Effector memory CD4-positive, alpha-beta T cell (primary cell): ENCODE data around the gene TTC13.
"Not testable (repeated sequence)": the region's sequence is repeated elsewhere in the genome, so short reads cannot be mapped to it uniquely, and the experiment has no call there.

Source experiments
- DNase-seq, 3 donors: peaks; one replicate each; pipeline ENCODE4 v3.0.0-alpha.2; 2020
- H3K27ac ChIP-seq: 2 replicates; pipeline ENCODE4 v1.7.0; 2013; ENCODE audit warnings: mild to moderate bottlenecking, low read length, moderate library complexity; ENCODE audit not compliant: insufficient read depth, poor library complexity, severe bottlenecking
- H3K27me3 ChIP-seq: replicated peaks from 2 replicates; pipeline ENCODE4 v1.7.0; 2013; ENCODE audit warnings: mild to moderate bottlenecking, low read length; ENCODE audit not compliant: insufficient read depth, control insufficient read depth, poor library complexity, severe bottlenecking
- H3K36me3 ChIP-seq: 2 replicates; pipeline ENCODE4 v1.7.0; 2013; ENCODE audit warnings: mild to moderate bottlenecking, low read length, moderate library complexity; ENCODE audit not compliant: control insufficient read depth, insufficient read depth
- H3K4me1 ChIP-seq: 2 replicates; pipeline ENCODE4 v1.7.0; 2013; ENCODE audit warnings: low read length, mild to moderate bottlenecking; ENCODE audit not compliant: control insufficient read depth, insufficient read depth, poor library complexity, severe bottlenecking
- H3K4me3 ChIP-seq: 2 replicates; pipeline ENCODE4 v1.7.0; 2013; ENCODE audit warnings: low read length, low read depth, mild to moderate bottlenecking; ENCODE audit not compliant: insufficient read depth, poor library complexity, severe bottlenecking
- H3K9me3 ChIP-seq: 2 replicates; pipeline ENCODE4 v1.7.0; 2013; ENCODE audit warnings: mild to moderate bottlenecking, low read length, moderate library complexity; ENCODE audit not compliant: control insufficient read depth
- total RNA-seq, 3 donors: gene quantifications; one replicate each; lab custom pipeline; 2026; lab: John Stamatoyannopoulos, UW

The TTC13 gene
- total RNA-seq, result 48.8 to 71.4 (median 54.5) reads per million in 3 donors

DNA sequence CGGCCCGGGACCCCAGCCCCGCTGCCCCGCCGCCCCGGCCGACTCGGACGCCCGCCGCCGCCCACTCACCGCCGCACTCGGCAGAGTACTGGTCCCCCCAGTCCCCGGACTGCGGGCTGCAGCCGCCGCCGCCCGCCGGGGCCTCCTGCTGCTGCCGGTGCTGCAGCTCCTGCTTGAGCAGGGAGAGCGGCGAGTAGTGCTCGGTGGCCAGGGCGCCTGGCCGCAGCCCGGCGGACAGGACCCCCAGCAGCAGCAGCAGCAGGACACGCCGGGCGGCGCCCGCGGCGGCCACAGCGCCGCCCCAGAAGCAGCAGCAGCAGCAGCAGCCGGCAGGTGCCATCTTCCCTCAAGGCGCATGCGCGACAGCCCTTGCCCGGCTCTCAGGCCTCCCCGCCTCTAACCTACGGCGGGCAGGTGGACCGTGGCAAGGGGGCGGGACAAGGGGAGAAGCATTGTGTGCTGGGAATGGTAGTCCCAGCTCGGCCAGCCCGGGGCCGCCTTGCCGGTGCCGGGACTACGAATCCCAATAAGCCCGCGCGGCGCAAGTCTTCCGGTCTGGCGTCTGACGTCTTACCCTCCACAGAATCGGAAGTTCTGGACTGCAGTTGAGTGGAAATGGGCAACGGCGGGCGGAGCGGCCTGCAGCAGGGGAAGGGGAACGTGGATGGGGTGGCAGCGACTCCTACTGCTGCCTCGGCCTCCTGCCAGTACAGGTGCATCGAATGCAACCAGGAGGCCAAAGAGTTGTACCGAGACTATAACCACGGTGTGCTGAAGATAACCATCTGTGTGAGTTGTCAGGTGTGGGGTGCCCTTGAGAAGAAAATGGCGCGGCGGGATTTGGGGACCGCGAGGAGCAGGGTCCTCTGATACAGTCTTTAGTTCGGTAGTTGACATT is at the start of gene TTC13, which contains the start of gene ARV1:
TTC13 (minus strand) TSS at position 371 of the 898 bp plus-strand sequence; CDS start at position 340, 31 bp downstream.
ARV1 (plus strand) TSS at position 604 of the 898 bp plus-strand sequence; CDS start at position 616, 12 bp downstream.
- Histone ChIP-seq H3K4me1 (peaks cover 40% of the 10 kb centered on the region), H3K36me3 (peaks cover 3% of the 10 kb centered on the region), H3K9me3 (no peaks in the 10 kb centered on the region), H3K27me3 (no peaks in the 10 kb centered on the region), H3K27ac (peak within 1 kb of the TSS; percentile 69), H3K4me3 (peak within 1 kb of the TSS; percentile 73)
- peak; percentile 94 to 98 (median 95) for DNase-seq

- DNase-seq, result no peak
- H3K9me3 ChIP-seq, result no peaks in the 10 kb centered on the region
- H3K27ac ChIP-seq, result no peak overlapping the region
- H3K4me1 ChIP-seq, result no peaks in the 10 kb centered on the region
- H3K4me3 ChIP-seq, result no peak overlapping the region
- no peaks in the 10 kb centered on the region for H3K27me3 ChIP-seq
- H3K36me3 ChIP-seq, result no peaks in the 10 kb centered on the region
These were observed 49.3 kb upstream of the TTC13 start for GRCh38 chr1:231027971-231028370.

DNA sequence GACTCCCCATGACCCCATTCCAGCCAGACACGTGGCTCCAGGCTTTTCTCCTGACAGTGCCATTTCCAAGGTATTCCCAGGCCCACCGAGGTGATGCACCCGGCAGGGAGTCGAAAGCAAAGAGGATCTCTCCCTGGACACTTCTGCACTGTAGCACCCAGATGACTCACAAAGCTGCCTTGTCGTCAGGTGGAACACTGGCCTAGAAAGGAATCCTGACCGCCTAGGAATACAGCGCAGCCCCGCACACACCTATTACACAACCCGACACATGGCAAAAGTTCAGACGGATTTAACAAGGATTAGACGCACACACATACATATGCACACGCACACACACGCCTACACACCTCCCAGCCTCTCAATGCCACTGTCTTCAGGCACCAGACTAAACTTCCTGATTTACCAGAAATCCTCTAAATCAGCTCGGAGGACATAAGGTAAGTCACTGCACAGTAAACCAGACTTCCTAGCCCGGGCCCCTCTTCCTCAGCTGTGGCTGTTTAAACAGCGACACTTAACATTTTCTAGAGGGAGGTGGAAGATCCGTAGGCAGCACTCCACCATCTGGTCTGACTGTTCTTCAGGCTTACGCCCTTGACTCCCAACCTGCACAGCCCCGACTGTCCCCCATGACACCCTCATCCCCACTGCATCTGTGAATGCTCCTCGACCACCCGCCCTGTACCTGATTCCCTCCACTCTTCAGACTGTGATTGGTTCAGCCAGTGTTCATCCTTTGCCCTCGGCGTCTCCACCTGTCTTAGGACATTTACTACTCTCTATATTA is 48.7 kb upstream of the TTC13 start:
- H3K9me3 ChIP-seq, result no peaks in the 10 kb centered on the region
- H3K4me1 ChIP-seq, result no peaks in the 10 kb centered on the region
- H3K4me3 ChIP-seq, result no peak overlapping the region
- no peak for DNase-seq
- H3K27ac ChIP-seq, result no peak overlapping the region
- H3K36me3 ChIP-seq, result no peaks in the 10 kb centered on the region
- no peaks in the 10 kb centered on the region for H3K27me3 ChIP-seq

DNA sequence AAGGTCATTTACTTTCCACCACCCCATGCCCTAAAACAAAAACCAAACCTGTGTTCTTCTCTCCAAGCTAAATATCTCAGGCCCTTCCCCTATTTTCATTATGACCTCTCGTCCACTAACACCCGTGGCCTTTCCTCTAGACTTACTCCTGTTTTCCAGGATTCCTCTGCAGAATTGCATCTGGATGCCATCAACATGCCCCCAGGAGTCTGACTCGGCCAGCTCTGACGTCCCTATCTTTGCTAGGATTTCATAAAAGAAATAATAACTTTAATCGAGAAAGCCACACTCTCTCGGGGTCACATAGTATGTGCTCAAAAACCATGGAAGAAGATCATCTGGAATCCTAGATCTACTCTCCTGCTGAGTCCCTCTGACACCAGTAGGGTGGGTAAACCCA is 47.9 kb upstream of the TTC13 start:
- Histone ChIP-seq H3K36me3 (no peaks in the 10 kb centered on the region), H3K9me3 (no peaks in the 10 kb centered on the region), H3K27me3 (no peaks in the 10 kb centered on the region), H3K27ac (no peak overlapping the region), H3K4me1 (no peaks in the 10 kb centered on the region), H3K4me3 (no peak overlapping the region)
- no peak for DNase-seq

- Histone ChIP-seq H3K36me3 (no peaks in the 10 kb centered on the region), H3K9me3 (no peaks in the 10 kb centered on the region), H3K4me3 (no peak overlapping the region), H3K4me1 (no peaks in the 10 kb centered on the region), H3K27ac (no peak overlapping the region), H3K27me3 (no peaks in the 10 kb centered on the region)
- no peak for DNase-seq
These were observed 44.5 kb upstream of the TTC13 start for GRCh38 chr1:231023150-231023549.

DNA sequence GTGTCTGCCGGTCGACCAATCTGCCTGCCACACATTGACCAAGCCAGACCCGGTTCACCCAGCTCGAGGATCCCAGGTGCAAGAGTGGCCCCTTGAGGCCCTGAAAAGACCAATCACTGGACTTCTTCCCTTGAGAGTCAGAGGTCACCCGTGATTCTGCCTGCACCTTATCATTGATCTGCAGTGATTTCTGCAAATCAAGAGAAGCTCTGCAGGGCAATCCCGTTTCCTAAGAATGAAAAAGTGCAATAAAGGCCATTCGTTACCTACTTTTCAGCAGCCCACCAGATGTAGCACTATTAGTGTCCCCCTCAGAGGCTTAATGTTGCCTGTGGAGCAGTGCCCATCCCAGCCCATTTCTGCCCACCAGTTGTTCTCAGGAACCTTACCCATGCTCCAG is 43.9 kb upstream of the TTC13 start:
- H3K4me3 ChIP-seq, H3K27me3 ChIP-seq, H3K36me3 ChIP-seq, H3K4me1 ChIP-seq, H3K9me3 ChIP-seq, DNase-seq, H3K27ac ChIP-seq: not testable (repeated sequence)

- DNase-seq, result no peak
- Histone ChIP-seq H3K36me3 (no peaks in the 10 kb centered on the region), H3K27ac (no peak overlapping the region), H3K27me3 (no peaks in the 10 kb centered on the region), H3K9me3 (no peaks in the 10 kb centered on the region), H3K4me1 (no peaks in the 10 kb centered on the region), H3K4me3 (no peak overlapping the region)
These were observed 42.9 kb upstream of the TTC13 start for GRCh38 chr1:231021540-231022031.

- Histone ChIP-seq H3K27me3 (no peaks in the 10 kb centered on the region), H3K36me3 (no peaks in the 10 kb centered on the region), H3K27ac (no peak overlapping the region), H3K4me1 (no peaks in the 10 kb centered on the region), H3K9me3 (no peaks in the 10 kb centered on the region), H3K4me3 (no peak overlapping the region)
- DNase-seq, result no peak
These were observed 42.2 kb upstream of the TTC13 start for GRCh38 chr1:231020816-231021215.

DNA sequence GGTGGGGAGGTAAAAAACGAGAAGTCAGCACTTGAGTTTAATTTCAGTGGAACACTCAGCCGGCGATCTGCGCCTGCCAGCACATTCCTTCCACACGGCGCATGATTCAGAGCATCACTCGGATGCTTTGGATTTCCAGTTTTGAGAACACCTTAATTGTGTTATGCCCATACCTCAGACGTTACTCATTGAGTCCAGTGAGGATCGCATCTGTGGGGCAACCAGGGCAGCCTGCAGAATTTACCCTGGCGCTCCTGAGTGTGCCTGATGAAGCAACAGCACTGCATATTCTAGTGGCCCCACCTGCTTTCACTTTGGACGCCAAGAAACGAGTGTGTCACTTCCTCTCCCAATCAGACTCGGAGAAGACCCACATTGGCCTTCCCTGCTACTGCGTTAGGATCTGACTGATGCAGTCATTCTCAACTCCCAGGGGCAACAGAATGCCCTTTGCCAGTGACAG is 41.5 kb upstream of the TTC13 start:
- Histone ChIP-seq H3K36me3 (no peaks in the 10 kb centered on the region), H3K27me3 (no peaks in the 10 kb centered on the region), H3K9me3 (no peaks in the 10 kb centered on the region), H3K4me3 (no peak overlapping the region), H3K27ac (no peak overlapping the region), H3K4me1 (no peaks in the 10 kb centered on the region)
- DNase-seq, result no peak
